ENCODE results near the gene CAV3.
A peak's percentile ranks its signal among the peaks of the same experiment; 100 is the strongest.

CAV3 gene

DNA sequence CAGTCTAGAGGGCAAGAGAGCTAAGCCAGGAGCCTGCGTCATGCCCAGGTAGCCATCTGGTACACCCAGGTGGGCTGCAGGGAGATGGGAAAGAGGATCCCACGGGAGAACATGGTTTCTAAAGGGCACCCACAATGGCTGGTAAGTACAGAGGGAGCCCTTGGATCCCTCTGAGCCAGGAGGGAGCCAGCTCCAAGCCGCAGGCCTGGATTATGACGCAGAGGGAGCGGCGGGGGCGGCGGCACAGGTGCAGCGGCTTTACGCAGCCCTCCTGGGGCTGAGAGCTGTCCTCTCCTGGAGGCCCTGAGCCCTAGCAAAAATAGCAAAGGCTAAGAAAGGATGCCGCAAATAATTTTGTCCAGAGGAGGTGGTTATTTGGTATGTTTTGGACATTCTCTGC is 2.8 kb downstream of the CAV3 start:
- DNase-seq: no peak

DNA sequence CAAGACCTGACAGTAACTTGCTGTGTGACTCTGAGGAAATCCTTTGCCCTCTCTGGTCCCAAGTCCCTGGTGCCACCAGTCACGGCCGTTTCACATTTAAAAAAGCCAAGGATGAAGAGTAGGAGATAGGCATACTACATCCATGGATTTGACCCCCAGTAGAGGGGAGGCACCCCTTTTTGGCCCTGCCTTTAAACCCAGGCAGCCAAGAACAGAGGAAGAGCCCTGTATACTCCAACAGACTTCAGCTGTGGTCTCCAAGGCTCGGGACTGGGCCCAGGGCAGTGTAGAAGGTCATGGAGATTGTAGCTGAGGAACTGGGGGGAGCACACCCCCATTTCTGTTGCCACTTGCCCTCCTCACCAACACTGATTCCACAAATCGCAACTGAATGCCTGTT is 3.7 kb downstream of the CAV3 start:
- no peak for DNase-seq

DNA sequence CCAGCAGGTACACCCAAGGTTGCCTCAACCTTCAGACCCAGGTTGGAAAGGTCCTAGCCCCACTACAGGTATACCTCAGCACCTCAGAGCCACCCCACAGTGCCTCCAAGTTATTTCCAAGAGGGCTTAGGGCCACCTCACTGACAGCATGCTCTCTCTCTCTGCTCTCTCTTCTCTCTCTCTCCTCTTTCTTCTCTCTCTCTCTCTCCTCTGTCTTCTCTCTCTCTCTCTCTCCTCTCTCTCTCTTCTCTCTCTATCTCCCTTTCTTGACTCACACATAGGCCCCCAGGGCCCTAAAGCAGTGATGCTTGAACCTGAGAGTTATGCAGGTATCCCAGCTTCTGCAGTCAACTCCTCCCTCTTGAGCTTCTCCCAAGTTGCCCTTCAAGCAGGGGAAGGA is 4.2 kb downstream of the CAV3 start:
- DNase-seq: no peak

DNA sequence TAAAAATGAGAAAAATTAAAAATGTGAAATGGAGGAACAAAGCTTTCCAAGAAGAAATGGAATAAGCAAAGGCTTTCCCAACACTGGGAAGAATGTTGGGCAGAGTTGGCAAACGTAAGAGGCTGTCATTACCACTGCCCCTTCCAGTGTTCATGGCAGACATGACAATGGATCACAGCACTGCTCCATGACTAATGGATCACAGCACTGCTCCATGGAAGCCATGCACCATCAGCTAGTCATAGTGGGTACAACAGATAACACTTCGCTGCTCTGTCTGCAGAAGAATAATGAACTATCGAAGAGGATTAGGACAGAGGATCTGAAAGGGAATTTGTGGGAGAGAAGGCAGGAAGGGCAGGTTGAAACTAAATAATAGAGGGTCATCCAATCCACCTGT is 5.0 kb downstream of the CAV3 start:
- no peak for DNase-seq

DNA sequence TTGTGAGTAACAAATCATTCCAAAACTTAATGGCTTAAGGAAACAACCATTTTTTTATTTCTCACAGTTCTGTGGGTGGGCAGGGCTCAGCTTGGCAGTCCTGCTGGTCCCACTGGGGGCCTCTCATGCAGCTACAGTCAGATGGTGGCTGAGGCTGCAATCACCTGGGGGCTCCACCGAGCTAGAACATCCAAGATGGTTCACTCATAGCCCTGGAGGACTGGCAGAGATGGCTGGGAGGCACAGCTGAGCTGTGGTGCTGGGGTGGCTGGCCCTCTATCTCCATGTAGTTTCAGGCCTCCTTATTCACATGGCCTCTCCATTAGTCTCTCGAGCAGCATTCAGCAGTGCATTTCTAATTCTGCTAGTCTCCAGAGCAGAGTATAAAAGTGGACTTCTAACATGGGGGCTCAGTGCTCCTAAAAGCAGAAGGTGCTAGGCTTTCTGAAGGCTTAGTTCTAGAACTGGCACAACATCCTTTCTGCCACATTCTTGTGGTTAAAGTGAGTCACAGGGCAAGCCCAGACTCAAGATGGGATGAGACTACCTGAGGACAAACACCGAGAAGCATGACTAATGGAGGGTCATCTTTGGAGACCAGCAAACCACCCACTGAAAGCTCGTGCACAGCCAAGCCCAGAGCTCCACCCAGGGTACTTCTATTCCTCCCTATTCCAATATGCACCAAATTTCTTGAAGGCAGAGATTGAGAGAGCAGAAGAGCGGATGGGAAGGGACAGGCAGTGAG is 6.3 kb downstream of the CAV3 start:
- DNase-seq: no peak

DNA sequence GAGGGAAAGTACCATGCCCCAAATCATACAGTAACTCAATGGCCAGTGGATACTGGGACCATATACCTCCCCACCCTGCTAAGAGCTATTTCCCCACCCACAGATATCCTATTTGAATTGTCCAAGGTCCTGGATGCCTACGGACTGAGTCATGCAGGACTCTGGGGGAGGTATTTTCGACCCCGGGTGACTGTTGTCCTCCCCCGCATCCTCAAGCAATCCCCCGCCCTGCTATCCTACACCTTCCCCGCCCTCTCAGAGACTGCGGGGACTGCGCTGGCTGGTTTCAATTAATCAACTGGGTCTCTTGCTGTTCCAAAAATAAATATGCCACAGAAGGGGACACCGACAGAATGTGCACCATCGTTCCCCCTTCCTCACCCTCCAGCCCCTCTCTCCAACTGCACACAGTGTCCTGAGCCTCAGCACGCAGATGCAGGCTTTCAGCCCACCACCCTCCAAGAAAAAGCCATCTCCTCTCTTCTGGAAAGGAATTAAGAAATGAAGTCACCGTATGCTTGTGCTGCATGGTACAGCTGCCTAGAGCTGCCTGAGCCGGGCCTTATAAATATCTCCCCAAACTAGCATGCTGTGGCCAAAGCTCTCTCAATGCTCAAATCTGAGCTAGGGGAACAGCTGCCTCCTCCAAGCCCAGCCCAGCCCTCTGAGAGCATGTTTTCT is 8.1 kb downstream of the CAV3 start:
- DNase-seq: no peak

DNA sequence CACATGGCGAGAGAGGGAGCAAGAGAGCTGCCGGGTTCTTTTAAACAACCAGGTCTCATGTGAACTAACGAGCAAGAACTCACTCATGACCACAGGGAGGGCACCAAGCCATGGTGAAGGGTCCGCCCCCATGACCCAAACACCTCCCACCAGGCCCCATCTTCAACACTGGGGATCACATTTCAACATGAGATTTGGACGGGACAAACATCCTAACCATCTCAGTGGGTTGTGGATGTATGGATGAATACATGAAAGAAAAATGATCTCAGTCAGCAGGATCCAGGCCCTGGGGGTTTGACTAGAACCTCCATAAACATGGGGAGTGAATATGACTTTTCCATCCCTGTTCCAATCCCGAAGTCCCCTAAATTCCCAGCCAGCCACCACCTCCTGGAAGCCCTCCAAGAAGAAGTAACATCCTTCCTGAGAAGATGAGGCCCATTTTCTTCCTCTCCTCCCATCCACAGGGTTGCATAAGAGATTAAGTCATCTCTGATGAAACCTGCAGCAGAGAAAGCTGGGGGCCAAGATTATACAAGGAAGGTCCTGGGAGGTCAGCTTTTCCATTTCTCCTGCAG is 9.5 kb downstream of the CAV3 start:
- no peak for DNase-seq

DNA sequence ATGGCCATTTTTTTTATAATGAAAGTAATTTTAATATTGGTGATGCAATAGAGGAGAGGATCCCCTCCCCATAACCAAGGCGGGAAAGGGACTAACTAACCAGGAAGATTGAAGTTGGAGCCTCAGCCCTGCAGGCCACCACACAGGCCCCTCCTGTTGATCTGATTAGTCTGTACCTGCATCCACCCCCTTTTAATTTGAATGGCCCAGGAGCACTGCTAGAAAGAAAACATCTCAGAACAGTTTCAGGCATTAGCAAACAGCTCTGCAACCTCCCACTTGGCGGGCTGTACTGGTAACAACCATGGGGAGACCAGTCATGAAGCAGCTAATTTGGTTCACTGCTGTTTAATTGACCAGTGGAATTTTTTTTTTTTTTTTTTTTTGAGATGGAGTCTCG is 10.3 kb downstream of the CAV3 start:
- no peak for DNase-seq

DNA sequence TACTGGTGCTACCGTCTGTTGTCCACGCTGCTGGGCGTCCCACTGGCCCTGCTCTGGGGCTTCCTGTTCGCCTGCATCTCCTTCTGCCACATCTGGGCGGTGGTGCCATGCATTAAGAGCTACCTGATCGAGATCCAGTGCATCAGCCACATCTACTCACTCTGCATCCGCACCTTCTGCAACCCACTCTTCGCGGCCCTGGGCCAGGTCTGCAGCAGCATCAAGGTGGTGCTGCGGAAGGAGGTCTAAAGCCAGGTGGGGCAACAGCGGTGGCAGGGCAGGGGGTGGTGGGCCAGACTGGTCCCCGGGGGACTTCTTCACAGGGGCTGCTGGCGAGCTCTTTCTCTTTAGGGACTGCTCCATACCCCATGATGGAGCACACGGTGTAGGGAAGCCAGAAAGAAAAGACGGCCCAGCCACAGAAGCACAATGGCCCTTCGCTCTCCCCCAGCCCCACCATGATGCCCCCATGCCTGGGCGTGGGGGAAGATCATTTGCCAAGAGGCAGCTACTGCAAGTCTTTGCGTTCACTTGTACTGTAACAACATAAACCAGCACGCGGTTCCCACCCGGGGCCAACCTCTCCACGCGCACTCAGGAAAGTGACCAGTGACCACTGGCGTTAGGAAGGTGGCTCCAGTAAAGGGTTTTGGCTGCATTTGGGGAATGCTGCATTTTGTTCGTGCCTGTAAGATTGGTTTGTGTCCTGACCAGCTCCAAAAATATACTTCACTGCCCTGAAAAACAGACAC is 12.2 kb downstream of the CAV3 start:
- DNase-seq: no peak

DNA sequence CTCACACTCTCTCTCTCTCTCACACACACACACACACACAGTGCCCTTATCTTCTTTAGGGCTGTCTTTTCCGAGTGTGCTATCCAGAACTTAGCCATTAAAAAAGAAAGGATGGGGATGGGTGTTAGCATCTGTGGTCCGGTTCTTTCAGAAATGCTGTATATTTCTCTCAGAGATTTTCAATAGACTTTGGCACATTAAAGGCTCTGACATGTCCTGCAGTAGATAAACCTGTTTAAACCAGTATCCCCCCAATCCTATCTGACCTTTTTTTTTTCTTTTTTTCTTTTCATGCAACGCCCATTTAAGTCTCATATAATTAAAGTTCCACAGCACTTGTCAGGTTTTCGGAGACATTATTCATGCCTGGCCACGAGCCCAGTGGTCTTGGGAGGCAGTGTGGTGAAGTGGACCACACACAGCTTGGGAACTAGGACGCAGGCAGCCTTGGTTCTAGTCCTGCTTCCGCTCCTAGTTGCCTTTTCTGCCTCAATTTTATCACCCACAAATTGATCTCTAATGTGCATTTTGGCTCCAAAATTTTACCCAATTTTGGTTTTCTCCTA is 13.3 kb downstream of the CAV3 start:
- no peak for DNase-seq

DNA sequence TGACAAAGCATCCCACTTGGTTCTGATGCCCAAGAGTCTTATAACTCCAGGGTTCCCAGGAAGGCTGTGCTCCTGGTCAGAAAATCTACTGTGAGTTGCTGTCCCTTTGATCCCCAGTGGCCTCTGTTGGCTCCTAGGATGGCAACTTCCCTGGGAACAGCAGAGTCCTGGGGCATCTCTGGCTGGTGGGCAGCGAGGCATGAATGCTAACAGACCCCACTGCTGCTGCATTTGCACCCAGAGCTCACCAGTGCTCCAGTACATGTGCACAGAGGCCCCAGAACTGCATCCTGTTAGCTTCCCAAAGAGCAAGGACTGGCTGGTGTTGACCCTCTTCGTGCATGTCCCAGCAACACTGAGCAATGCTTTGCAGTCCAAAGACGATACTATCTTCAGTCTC is 15.7 kb downstream of the CAV3 start:
- DNase-seq: no peak

DNA sequence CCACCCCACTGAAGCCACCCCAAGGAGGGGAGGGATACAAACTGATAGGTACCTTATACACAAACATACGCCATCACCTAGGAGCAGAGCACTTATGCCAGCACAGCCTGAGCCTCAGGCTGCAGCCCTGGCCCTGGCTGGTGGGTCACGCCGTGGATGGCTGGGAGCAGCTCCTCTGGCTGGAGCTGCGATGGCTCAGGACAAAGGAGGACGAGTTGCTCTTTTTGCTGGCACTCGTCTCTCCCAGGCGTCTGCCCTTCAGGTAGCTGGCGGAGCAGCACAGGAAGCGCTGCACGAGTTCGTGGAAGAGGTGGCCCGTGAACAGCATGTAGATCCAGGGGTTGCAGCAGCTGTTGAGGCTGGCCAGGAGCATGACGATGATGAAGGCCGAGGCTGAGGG is 19.2 kb downstream of the CAV3 start:
- no peak for DNase-seq

DNA sequence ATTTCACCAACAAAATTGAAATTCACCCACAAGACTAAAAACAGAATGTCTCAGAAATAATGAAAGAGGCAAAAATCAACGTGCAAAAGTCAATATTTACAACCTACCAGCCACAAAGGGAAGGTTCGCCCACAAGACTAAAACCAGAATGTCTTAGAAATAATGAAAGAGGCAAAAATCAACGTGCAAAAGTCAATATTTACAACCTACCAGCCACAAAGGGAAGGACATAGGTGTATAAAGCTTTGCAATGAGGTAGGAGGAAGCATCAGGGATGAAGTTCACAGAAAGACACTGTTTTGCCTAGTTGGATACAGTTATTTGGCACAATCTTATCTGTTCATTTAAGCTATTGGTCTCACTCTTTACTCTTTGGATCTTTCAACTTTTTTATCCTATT is 21.5 kb downstream of the CAV3 start:
- DNase-seq: no peak

DNA sequence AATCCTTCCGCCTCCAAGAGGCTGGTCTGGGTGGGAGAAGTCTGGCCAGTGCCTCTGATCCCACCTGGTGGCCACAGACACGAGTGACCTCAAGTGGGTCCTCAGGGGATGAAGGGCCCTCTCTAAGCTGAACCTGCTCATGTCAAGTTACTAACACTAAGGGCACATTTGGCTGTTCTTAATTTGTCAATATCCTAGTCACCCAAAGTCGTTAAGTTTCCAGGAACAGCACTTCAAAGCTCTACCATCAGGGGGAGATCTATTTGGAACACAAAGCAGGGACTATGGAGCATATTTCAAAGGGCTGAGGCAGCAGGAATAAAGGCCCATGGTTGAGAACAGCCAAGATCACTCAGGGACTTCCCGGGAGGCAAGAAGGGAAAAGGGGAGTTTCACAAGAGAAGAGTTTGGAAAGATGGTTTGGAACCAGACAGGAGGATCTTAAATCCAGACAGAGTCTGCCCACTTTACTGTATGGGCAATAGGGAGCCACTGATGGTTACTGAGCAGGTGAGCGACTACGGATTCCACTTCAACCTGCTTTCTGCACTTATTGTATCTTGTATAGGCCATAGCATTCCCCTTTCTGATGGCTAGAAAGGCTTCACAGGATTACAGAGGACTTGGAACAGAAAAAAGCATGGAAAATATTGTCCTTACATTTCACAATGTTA is 22.1 kb downstream of the CAV3 start:
- peak; percentile 6 for DNase-seq

DNA sequence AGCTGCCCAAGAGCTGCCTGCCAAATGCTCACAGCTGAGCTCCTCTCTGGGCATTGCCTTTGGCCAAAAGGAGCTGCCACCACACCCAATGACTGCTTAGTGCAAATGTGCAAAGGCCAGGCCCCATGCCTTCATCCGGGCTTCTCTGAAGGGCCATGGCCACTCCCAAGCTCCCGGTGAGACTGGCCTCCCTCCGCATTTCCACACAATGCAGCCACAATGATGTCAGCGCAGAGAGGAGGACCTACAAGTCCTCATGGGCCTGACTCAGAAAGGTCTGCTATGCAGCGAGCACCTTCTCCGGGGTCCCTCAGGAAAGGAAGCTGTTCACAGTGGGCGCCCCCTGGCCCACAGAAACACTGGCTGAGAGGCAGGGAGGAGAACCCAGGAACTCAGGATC is 23.1 kb downstream of the CAV3 start:
- no peak for DNase-seq

DNA sequence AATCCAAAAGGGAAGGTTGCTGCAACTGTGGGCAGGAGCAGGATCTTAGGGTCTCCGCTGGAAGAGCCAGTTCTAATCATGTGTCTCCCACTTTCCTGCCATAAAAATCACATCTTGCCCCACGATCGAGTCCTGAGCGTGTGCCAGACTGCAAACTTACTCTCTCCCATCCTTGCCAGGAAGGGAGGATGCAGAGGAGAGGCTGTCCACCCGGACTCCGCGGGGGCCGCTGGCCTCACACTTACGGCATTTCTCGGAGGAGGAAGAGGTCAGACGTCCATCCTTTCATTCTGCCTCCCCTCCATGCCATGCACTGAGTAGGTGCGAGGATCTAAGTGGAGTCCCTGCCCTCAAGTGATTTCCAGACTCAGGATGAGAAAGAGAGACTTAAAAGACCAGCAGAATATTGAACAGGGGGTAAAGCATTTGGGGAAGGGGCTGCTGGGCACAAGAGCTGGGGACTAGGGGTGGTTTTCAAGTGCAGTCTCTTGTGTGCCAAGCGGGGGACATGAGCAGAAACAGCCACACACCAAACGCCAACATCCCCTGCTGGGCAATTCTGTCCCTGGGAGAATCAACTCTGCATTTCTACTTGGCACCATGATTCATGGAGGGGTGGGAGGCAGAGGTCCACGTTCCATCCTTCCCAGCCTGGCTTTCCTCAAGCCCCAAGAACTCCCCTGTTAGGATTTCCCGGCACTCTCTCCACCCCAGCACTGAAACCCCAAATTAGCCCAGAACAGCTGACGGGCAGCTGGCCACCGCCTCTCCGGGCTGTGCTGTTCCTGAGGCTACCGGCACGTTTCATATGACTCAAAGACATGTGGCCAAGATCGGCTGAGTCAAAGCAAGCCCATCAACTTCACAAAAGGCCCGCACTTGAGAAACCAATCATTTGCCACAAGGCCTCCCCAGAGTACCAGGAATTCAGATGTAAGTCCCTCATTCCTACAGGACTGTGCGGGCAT is 24.2 kb downstream of the CAV3 start:
- no peak for DNase-seq

DNA sequence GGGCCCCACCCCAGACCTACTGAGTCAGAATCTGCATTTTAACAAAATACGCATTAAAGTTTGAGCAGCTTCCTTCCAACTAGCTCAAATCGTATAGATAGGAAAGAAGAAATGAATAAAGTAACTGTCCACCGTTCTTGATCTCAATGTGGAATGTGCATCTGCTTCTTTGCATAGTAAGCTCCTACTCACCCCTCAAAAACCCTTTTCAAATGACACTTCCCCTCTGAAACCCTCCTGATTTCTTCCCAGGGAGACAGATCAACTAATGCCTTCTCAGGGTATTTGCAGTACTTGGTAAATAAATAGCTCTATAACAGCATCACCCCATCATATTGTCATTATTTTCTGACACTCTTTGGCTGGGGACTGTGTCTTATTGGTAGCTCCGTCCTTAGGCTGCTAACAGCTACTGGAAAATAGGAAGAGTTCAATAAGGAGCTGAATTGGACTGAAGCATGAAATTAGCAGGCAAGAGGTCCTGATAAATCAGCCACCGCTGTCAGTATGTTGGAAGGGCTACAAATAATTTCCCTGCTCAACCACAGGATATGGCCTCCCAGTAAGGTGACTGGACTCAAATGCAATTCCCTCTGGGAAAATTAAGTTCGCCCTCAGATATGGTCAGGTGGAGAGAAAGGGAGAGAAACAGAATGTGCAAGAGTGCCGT is 25.6 kb downstream of the CAV3 start:
- DNase-seq: no peak

DNA sequence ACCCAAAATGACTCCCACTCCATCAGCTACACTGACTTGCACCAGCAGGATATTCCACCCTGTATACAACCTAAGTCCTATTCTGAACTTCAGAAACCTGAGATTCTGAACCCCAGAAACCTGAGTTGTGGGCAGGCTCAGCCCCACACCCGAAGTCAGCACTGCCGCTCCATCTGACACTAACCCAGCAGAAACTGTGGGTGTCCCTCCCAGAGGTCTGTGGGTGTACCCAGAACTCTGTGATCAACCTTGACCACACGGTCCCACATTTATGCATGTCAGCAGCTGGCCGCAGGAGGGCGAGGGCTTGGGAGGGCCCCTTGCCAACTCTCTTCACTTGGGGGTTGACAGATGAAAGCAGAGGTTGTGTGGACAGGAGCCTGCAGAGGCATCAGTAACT is 26.5 kb downstream of the CAV3 start:
- no peak for DNase-seq

DNA sequence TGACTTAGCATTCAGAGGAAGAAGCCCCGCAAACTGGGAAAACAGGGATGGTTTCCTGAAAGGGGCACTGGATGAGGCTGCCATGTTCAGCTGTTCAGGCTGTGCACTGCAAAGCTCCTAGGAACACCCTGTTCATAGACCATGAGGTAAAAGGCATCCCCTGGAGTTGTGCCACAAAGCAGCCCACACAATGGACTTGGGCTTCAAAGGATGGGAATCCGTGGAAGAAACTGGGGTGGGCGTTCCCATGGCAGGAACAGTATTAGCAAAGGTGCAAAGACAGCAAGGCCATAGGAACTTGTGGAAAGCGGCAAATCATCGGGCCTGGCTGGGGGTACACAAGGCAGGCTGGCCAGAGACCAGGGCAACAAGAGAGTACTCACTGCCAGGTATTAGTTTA is 26.9 kb downstream of the CAV3 start:
- DNase-seq: no peak

DNA sequence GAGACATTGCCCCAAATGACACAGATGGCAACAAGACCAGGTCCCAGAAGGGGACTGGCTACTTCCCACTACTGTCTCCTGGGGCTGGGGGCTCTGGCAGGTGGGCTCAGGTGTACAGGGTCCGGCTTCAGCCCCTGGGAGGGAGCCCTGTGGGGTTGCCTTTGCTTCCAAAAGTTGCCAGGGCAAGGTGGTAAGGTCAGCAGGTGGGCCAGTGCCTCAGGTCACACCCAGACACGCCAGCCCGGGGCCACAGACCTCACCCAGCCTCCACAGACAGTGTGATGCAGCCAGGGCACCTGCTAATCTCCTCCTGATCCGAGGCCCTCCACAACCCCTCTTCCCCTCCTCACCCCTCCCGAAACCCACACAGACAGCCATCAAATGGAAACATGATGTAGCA is 28.3 kb downstream of the CAV3 start:
- DNase-seq: no peak

Data from hematopoietic multipotent progenitor cell treated with erythropoietin and hydrocortisone succinate and interleukin-3 and kit ligand, for 8 days (in vitro differentiated cells).